Smooth muscle cell of the brain vasculature (primary cell): ENCODE measurements around the gene EYS.
"Not testable (repeated sequence)": the region's sequence is repeated elsewhere in the genome, so short reads cannot be mapped to it uniquely, and the experiment has no call there.

Experiments used
- DNase-seq: peaks from one replicate; pipeline ENCODE4 v3.0.0-alpha.2; 2012; ENCODE audit warnings: low read depth, low spot score

EYS gene

GRCh38 chr6:65088575-65088974, 618.5 kb downstream of the EYS start:
- no peak for DNase-seq

- no peak for DNase-seq
Measured at GRCh38 chr6:65081756-65082155, 625.3 kb downstream of the EYS start.

GRCh38 chr6:65075705-65076230, 631.3 kb downstream of the EYS start:
- no peak for DNase-seq

- no peak for DNase-seq
Measured at GRCh38 chr6:65072500-65072899, 634.5 kb downstream of the EYS start.

GRCh38 chr6:65071480-65071879, 635.5 kb downstream of the EYS start:
- no peak for DNase-seq

GRCh38 chr6:65064844-65065243, 642.2 kb downstream of the EYS start:
- no peak for DNase-seq

- DNase-seq: no peak
Measured at GRCh38 chr6:65059568-65059967, 647.5 kb downstream of the EYS start.

- DNase-seq: no peak
Measured at GRCh38 chr6:65055545-65055944, 651.5 kb downstream of the EYS start.

GRCh38 chr6:65052626-65053025, 654.4 kb downstream of the EYS start:
- DNase-seq: no peak

GRCh38 chr6:65045801-65046200, 661.2 kb downstream of the EYS start:
- DNase-seq: no peak

- DNase-seq: no peak
Measured at GRCh38 chr6:65014006-65014405, 693.0 kb downstream of the EYS start.

- no peak for DNase-seq
Measured at GRCh38 chr6:65006788-65007187, 700.2 kb downstream of the EYS start.

- DNase-seq: no peak
Measured at GRCh38 chr6:65004283-65004682, 702.7 kb downstream of the EYS start.

GRCh38 chr6:65002882-65003281, 704.1 kb downstream of the EYS start:
- DNase-seq: not testable (repeated sequence)

GRCh38 chr6:65000815-65001214, 706.2 kb downstream of the EYS start:
- no peak for DNase-seq

GRCh38 chr6:64998204-64998603, 708.8 kb downstream of the EYS start:
- DNase-seq: no peak

GRCh38 chr6:64996301-64996700, 710.7 kb downstream of the EYS start:
- DNase-seq: no peak

GRCh38 chr6:64990652-64991304, 716.2 kb downstream of the EYS start:
- DNase-seq: no peak

GRCh38 chr6:64988148-64988547, 718.9 kb downstream of the EYS start:
- DNase-seq: no peak

- no peak for DNase-seq
Measured at GRCh38 chr6:64987066-64987465, 720.0 kb downstream of the EYS start.

GRCh38 chr6:64985726-64986125, 721.3 kb downstream of the EYS start:
- DNase-seq: no peak

GRCh38 chr6:64984948-64985347, 722.1 kb downstream of the EYS start:
- DNase-seq: no peak

GRCh38 chr6:64983089-64983488, 723.9 kb downstream of the EYS start:
- no peak for DNase-seq

- no peak for DNase-seq
Measured at GRCh38 chr6:64973142-64973541, 733.9 kb downstream of the EYS start.
